ENCODE data around the gene RACK1. TPM values are rescaled to one million over a fixed set of nuclear protein-coding genes. Genes with fewer than 3 reads are reported as not detected.

The RACK1 gene
- total RNA-seq, 2 experiments from 2014 or later = 2,374 to 2,418 TPM

GRCh38 chr5:181260720-181261319 is 17.1 kb upstream of the RACK1 start, which contains the start of gene TRIM52:
Gene TRIM52 (minus strand): TSS chr5:181261143. CDS start chr5:181260813, 330 bp downstream.
- POLR2A ChIA-PET = interaction anchor here (0.8 to 3.5 kb wide), 8 partner anchors 10 to 431 kb away, joined by 3 to 48 read pairs (median 6); partner anchors contain the start of gene RACK1
- CTCF ChIA-PET = interaction anchor here (0.5 to 1.9 kb wide), 10 partner anchors 9 to 430 kb away, joined by 3 to 7 read pairs (median 4); no protein-coding TSS in a partner anchor

GRCh38 chr5:181259974-181260719 is 16.4 kb upstream of the RACK1 start:
- ChIA-PET CTCF (interaction anchor here (0.5 to 1.9 kb wide), 6 partner anchors 8 to 429 kb away, joined by 3 to 6 read pairs (median 3); no protein-coding TSS in a partner anchor), POLR2A (interaction anchor here (0.5 to 3.5 kb wide), 6 partner anchors 9 to 84 kb away, joined by 3 to 48 read pairs (median 6); partner anchors contain the start of gene RACK1)

GRCh38 chr5:181259283-181259682 is 15.6 kb upstream of the RACK1 start:
- POLR2A ChIA-PET = interaction anchor here (3.5 kb wide), 1 partner anchor 13 kb away, joined by 48 read pairs; the partner anchor contains the start of gene RACK1
- CTCF ChIA-PET = no interaction called here

GRCh38 chr5:181258576-181258975 is 14.9 kb upstream of the RACK1 start:
- POLR2A ChIA-PET = no interaction called here

GRCh38 chr5:181255836-181256578 is 12.3 kb upstream of the RACK1 start:
- CTCF ChIA-PET = no interaction called here
- POLR2A ChIA-PET = interaction anchor here (0.9 to 2.0 kb wide), 3 partner anchors 11 to 28 kb away, joined by 3 to 7 read pairs (median 3); no protein-coding TSS in a partner anchor

More at GRCh38 chr5:181258576-181258975, 14.9 kb upstream of the RACK1 start:
- CTCF ChIA-PET = no interaction called here

- CTCF ChIA-PET = no interaction called here
- POLR2A ChIA-PET = interaction anchor here (1.1 kb wide), 1 partner anchor 27 kb away, joined by 3 read pairs; no protein-coding TSS in a partner anchor
Measured at GRCh38 chr5:181255276-181255675, 11.6 kb upstream of the RACK1 start.

GRCh38 chr5:181248277-181248676 is 4.6 kb upstream of the RACK1 start:
- ChIA-PET CTCF (no interaction called here), POLR2A (interaction anchor here (5.9 kb wide), 1 partner anchor 13 kb away, joined by 48 read pairs; the partner anchor contains the start of gene TRIM52)

- POLR2A ChIA-PET = interaction anchor here (1.3 to 5.9 kb wide), 3 partner anchors 10 to 55 kb away, joined by 4 to 48 read pairs (median 5); partner anchors contain the start of gene TRIM52
Measured at GRCh38 chr5:181246276-181247049, 2.8 kb upstream of the RACK1 start.

GRCh38 chr5:181245427-181246275 is 1.9 kb upstream of the RACK1 start:
- POLR2A ChIA-PET = interaction anchor here (1.2 to 5.9 kb wide), 5 partner anchors 9 to 54 kb away, joined by 4 to 48 read pairs (median 5); partner anchors contain the start of gene TRIM52

More at GRCh38 chr5:181246276-181247049, 2.8 kb upstream of the RACK1 start:
- CTCF ChIA-PET = interaction anchor here (1.0 to 2.9 kb wide), 2 partner anchors 57 to 62 kb away, joined by 3 to 16 read pairs; no protein-coding TSS in a partner anchor

GRCh38 chr5:181243018-181243563 is 615 bp downstream of the RACK1 start:
- ChIA-PET POLR2A (interaction anchor here (0.8 to 1.9 kb wide), 4 partner anchors 8 to 51 kb away, joined by 3 to 7 read pairs (median 7); partner anchors contain the start of gene TRIM52), CTCF (interaction anchor here (0.9 to 1.7 kb wide), 3 partner anchors 14 to 58 kb away, joined by 3 to 6 read pairs (median 3); partner anchors contain the start of gene TRIM41)

More at GRCh38 chr5:181245427-181246275, 1.9 kb upstream of the RACK1 start:
- CTCF ChIA-PET = interaction anchor here (1.0 to 2.9 kb wide), 3 partner anchors 38 to 61 kb away, joined by 3 to 16 read pairs (median 8); no protein-coding TSS in a partner anchor

GRCh38 chr5:181242031-181242451 is 1.7 kb downstream of the RACK1 start:
- POLR2A ChIA-PET = interaction anchor here (0.8 to 3.4 kb wide), 6 partner anchors 15 to 52 kb away, joined by 3 to 25 read pairs (median 5); partner anchors contain the start of genes TRIM41 and TRIM52
- CTCF ChIA-PET = interaction anchor here (0.9 to 1.9 kb wide), 6 partner anchors 13 to 57 kb away, joined by 3 to 6 read pairs (median 4); partner anchors contain the start of genes TRIM41 and TRIM52

- POLR2A ChIA-PET = interaction anchor here (0.7 to 3.4 kb wide), 9 partner anchors 10 to 73 kb away, joined by 3 to 25 read pairs (median 5); partner anchors contain the start of gene TRIM41
- CTCF ChIA-PET = interaction anchor here (1.0 to 1.9 kb wide), 5 partner anchors 19 to 57 kb away, joined by 3 to 5 read pairs (median 4); partner anchors contain the start of gene TRIM52
Measured at GRCh38 chr5:181241393-181241975, 2.2 kb downstream of the RACK1 start.

GRCh38 chr5:181239062-181239663 is 4.5 kb downstream of the RACK1 start:
- POLR2A ChIA-PET = interaction anchor here (0.9 to 3.4 kb wide), 5 partner anchors 11 to 32 kb away, joined by 3 to 25 read pairs (median 4); partner anchors contain the start of gene TRIM41
- CTCF ChIA-PET = interaction anchor here (0.8 to 1.1 kb wide), 2 partner anchors 9 to 21 kb away, joined by 3 to 5 read pairs; no protein-coding TSS in a partner anchor

GRCh38 chr5:181237729-181238385 is 5.8 kb downstream of the RACK1 start:
- ChIA-PET CTCF (no interaction called here), POLR2A (interaction anchor here (1.3 to 3.3 kb wide), 2 partner anchors 13 to 23 kb away, joined by 3 to 33 read pairs; partner anchors contain the start of gene TRIM41)
